ENCODE data around the gene NOTCH1.
A peak's percentile ranks its signal among the peaks of the same experiment; 100 is the strongest.
"Not testable (repeated sequence)": the region's sequence is repeated elsewhere in the genome, so short reads cannot be mapped to it uniquely, and the experiment has no call there.

The NOTCH1 gene

DNA sequence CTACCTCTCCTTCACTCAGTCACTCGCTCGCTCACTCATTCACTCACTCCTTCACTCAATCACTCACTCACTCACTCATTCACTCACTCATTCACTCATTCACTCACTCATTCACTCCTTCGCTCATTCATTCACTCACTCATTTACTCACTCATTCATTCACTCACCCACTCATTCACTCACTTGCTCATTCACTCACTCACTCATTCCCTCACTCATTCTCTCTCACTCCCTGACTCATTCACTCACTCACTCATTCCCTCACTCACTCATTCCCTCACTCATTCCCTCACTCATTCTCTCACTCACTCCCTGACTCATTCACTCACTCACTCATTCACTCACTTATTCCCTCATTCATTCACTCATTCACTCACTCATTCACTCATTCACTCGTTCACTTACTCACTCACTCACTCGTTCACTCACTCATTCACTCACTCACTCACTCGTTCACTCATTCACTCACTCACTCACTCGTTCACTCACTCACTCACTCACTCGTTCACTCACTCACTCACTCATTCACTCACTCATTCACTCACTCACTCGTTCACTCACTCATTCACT lies 33.9 kb upstream of the NOTCH1 start:
- not testable (repeated sequence) for DNase-seq

DNA sequence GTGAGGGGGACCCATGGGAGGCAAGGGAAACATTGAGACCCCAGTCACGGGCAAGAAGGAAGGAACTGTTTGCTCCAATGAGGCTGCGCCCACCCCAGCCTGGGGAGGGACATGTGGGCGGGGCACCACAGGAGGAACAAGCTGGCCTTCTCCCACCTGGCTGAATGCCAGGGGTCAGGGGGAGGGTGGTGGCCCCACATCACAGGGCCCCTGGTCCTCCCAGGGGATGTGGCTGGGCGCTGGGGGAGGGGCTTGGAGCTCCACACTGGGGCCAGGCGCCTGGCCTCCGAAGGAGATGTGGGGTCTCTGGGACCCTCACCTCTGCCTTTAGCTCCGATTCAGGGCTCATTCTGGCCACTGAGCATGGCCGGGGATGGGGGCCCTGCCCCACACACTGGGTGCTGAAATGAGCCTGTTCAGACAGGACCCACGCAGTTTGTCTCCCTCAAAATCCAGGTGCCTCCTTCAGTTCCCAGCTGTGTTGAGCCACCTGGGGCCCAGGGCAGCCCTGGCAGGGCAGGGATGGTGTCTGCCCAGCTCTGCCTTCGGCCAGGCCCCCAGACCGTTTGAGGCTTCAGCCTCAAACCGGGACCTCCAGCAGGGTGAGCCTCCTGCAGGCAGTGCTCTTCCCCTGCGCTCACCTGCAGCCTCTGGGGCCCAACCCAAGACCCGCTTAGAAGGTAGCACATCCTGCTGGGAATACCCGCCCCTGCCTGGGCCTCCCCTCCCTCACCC lies 33.2 kb upstream of the NOTCH1 start:
- DNase-seq = peak in 1 of 58 donors; percentile 23

GRCh38 chr9:136578626-136578914 lies 32.7 kb upstream of the NOTCH1 start:
- no peak for DNase-seq

- no peak for DNase-seq
Measured at GRCh38 chr9:136577941-136578625, 32.2 kb upstream of the NOTCH1 start.

DNA sequence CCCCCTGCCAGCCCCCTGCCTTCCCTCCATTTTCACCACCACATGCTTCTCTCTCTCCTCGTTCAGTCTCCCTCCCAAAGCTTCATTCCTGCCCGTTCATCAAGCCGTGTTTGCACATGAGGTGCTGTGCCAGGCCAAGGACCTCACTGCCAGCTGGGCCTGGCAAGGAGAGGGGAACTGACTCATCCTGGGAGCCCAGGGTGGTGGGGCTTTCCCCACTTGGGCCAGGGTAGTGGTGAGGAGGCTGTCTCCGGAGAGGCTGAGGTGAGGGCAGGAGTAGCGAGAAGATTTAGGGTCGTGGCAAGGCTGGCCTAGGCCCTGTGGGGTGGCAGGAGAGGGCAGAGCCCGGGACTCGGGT lies 30.4 kb upstream of the NOTCH1 start:
- DNase-seq = peak in 5 of 58 donors; percentile 7 to 50 (median 46)

DNA sequence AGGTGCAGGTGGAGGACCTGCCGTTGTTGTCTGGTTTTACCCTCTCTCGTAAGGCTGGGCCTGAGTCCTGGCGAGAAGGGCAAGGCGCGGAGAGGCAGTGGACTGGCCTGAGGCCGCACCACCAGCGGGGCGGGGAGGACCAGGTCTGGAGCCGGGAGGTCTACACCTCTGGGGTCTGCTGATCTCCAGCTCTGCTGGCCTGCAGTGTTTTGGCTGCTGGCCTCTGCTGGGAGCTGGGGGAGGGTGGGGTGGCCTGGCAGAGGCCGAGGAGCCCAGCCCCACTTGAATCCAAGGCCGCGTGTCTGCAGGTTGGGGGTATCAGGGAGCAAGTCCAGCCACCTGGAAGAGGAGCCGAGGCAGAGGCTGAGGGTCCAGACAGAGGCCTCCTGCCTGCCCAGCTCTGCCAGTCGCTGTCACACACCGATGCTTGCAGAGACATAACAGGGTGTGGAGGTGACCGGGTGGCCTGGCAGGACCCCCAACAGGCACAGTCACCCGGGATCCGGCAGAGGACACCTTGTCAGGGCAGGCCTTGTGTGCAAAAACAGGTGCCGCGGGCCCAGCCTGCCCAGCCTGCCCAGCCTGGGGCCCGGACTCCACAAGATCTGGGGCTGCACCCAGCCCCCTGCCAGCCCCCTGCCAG lies 29.9 kb upstream of the NOTCH1 start:
- DNase-seq = no peak

- DNase-seq = not testable (repeated sequence)
Measured at GRCh38 chr9:136574606-136575005, 28.8 kb upstream of the NOTCH1 start.

GRCh38 chr9:136572828-136573625 lies 27.2 kb upstream of the NOTCH1 start:
- no peak for DNase-seq

DNA sequence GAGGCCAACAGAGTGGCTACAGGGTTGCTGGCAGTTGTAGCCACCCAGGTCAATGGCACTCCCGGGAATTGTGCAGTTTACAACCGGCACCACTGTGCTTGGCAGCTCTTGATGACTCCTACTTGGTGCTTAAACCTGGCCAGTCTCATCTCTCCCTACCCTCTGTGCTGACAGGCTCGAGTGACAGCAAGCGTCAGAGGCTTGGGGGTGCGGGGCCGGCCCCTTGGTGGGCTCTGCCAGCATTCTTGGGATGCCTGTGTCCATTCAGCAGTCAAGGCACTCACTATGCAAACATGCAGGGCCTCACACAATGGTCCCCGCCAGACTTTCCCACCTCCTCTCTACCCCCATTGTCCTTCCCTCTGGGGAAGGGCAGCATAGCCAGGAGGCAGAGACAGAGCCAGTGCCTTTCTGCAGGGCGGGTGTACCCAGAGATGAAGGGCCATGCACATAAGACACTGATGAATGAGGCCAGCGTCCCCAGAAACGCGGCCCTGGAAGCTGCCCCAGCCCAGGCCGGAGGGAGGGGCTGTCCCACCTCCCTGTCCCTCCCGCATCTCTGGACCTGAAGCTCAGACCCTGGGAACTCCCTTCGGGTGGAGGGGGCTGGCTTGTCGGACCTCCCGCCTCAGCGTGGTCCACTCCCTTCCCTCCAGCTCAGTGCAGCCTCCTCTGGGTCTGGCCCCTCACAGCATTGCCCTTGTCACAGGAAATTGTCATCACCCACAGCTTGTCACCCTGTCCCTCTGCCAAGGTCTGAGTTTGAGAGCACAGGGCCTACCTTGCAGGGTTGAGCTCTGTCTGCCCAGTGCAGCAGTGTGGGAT lies 26.4 kb upstream of the NOTCH1 start:
- peak in 2 of 58 donors; percentile 18 to 47 for DNase-seq

GRCh38 chr9:136571531-136571930 lies 25.7 kb upstream of the NOTCH1 start:
- no peak for DNase-seq

DNA sequence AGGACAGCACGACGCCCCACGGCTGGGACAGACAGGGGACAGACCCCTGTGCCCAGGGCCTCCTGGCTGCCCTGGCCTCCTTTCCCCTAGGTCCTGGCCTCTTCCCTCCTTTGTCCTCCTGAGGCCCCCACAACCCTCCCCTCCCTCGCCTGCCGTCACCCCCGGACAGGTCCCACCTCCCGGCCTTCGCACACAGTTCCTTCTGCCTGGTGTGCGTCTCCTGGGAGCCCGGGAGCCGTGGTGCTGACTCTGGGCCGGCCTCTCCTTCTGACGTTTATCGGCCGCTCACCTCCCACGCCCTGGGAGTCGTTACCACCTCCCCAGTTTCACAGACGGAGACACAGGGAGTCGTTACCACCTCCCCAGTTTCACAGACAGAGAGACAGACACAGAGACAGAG lies 25.1 kb upstream of the NOTCH1 start:
- no peak for DNase-seq

DNA sequence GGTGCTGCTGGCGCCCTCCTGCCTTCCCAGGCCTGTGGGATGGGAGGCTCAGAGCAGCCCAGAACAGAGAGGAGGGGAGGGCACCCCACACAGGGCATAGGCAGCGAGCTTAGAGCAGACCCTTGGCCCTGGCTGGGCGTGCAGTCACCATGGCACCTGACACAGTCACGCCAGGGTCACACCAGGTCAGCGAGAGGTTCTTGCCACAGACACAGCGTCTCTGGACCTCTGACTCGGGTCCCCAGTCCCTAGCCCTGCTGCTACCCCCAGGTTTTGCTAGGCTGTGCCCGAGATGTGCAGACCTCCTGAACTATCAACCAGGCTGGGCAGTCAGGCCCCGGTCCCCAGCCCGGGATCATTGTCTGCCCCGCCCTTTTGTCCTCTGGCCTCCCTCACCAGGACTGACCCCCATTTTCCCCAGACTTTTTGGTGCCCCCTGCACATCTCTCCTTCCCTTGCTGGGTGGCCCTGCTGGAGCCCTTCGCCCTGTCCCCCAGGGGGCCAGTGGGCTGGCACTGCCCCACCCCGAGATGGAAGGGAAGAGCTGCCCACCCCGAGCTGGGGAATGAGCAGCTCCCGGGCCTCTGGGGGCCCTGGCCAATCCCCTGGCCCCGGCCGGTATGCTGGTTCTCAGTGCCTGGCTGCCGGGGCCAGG lies 24.5 kb upstream of the NOTCH1 start:
- DNase-seq = no peak

DNA sequence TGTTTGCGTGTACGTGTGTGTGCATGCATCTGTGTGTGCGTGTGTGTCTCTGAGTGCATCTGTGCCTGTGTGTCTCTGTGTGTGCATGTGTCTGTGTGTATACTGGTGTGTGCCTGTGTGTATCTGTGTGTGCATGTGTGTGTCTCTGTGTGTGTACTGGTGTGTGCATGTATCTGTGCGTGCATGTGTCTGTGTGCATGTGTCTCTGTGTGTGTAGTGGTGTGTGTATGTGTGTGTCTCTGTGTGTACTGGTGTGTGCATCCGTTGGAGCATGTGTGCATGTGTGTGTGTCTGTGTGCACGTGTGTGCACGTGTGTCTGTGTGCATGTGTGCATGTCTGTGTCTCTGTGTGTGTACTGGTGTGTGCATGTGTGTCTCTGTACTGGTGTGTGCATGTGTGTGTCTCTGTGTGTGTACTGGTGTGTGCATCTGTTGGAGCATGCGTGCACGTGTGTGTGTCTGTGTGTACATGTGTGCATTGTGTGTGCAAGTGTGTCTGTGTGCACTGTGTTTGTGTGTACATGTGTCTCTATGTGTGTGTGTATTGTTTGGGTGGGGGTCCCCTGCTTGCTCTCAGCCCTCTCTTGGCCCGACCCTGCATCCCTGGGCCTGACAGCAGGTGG lies 23.8 kb upstream of the NOTCH1 start:
- no peak for DNase-seq

GRCh38 chr9:136568288-136569081 lies 22.6 kb upstream of the NOTCH1 start:
- DNase-seq = peak in 7 of 58 donors; percentile 14 to 39 (median 24)

DNA sequence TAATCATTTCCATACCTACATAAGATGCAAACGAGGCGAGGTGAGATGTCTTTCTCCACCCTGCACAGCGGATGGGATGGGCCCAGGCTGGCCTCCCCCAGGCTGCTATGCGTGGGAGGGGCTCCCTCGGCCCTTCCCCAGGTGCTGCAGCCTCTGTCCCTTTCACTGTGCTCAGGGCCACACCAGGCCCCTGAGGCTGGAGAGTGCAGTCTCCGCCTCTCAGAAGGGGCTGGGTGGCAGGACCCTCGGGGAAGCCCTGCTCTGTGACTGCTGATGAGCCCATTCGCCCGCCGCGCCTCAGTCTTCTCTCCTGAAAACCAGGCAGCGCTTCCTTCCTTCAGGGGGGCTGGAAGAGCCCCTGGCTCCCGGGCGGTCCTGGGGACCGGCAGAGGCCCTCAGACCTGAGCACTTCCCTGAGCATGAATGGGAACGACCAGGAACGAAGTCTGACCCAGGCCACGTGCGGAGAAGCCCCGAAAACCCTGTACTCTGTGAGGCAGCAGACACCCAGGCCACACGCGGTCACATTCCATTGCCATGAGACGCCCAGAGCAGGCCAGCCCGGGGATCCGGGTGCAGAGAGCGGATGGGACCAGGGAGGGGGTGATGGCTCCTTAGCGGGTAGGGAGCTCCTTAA lies 21.9 kb upstream of the NOTCH1 start:
- peak in 2 of 58 donors; percentile 26 to 28 for DNase-seq

GRCh38 chr9:136566901-136567300 lies 21.1 kb upstream of the NOTCH1 start:
- DNase-seq = peak in 56 of 58 donors; percentile 31 to 93 (median 79)

GRCh38 chr9:136566553-136566895 lies 20.7 kb upstream of the NOTCH1 start:
- DNase-seq = no peak

Measured in anterior cingulate cortex (tissue), 58 donors.